NB4 (cell line): ENCODE data around the gene HDAC4.

ENCODE experiments used
- DNase-seq: peaks from one replicate; pipeline ENCODE4 v3.0.0; 2010; ENCODE audit warnings: low read depth
- H3K4me3 ChIP-seq: one replicate; pipeline ENCODE4 v1.5.1; 2011; ENCODE audit warnings: mild to moderate bottlenecking, low read depth, low read length, moderate library complexity
- MYC ChIP-seq: IDR thresholded peaks from 2 replicates; pipeline ENCODE4 v1.6.1; 2011; ENCODE audit warnings: low read depth, low read length
- POLR2A ChIP-seq: IDR thresholded peaks from 2 replicates; pipeline ENCODE4 v1.6.1; 2011; ENCODE audit warnings: mild to moderate bottlenecking; ENCODE audit not compliant: insufficient read length; ENCODE audit errors: extremely low read depth
- TF ChIP-seq, protein P1 (sequence below): IDR thresholded peaks from 2 replicates; pipeline ENCODE4 v1.6.1; 2011; ENCODE audit warnings: low read depth, low read length
- TF ChIP-seq, protein P2 (sequence below): IDR thresholded peaks from one replicate; pipeline ENCODE4 v1.5.1; 2012; ENCODE audit warnings: low read depth, low read length

HDAC4 gene

GRCh38 chr2:239182981-239183791 lies 217.6 kb downstream of the HDAC4 start:
- DNase-seq: no peak
- H3K4me3 ChIP-seq: no peak overlapping the region
- TF ChIP-seq, protein P1, sequence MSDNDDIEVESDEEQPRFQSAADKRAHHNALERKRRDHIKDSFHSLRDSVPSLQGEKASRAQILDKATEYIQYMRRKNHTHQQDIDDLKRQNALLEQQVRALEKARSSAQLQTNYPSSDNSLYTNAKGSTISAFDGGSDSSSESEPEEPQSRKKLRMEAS: no peak
- TF ChIP-seq MYC (no peak), POLR2A (no peak)
- TF ChIP-seq, protein P2, sequence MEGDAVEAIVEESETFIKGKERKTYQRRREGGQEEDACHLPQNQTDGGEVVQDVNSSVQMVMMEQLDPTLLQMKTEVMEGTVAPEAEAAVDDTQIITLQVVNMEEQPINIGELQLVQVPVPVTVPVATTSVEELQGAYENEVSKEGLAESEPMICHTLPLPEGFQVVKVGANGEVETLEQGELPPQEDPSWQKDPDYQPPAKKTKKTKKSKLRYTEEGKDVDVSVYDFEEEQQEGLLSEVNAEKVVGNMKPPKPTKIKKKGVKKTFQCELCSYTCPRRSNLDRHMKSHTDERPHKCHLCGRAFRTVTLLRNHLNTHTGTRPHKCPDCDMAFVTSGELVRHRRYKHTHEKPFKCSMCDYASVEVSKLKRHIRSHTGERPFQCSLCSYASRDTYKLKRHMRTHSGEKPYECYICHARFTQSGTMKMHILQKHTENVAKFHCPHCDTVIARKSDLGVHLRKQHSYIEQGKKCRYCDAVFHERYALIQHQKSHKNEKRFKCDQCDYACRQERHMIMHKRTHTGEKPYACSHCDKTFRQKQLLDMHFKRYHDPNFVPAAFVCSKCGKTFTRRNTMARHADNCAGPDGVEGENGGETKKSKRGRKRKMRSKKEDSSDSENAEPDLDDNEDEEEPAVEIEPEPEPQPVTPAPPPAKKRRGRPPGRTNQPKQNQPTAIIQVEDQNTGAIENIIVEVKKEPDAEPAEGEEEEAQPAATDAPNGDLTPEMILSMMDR: no peak

- no peak overlapping the region for H3K4me3 ChIP-seq
- no peak for DNase-seq
- TF ChIP-seq, protein P2: no peak
- TF ChIP-seq, protein P1: no peak
- TF ChIP-seq POLR2A (no peak), MYC (no peak)
These were observed 218.8 kb downstream of the HDAC4 start for GRCh38 chr2:239181903-239182581.

DNA sequence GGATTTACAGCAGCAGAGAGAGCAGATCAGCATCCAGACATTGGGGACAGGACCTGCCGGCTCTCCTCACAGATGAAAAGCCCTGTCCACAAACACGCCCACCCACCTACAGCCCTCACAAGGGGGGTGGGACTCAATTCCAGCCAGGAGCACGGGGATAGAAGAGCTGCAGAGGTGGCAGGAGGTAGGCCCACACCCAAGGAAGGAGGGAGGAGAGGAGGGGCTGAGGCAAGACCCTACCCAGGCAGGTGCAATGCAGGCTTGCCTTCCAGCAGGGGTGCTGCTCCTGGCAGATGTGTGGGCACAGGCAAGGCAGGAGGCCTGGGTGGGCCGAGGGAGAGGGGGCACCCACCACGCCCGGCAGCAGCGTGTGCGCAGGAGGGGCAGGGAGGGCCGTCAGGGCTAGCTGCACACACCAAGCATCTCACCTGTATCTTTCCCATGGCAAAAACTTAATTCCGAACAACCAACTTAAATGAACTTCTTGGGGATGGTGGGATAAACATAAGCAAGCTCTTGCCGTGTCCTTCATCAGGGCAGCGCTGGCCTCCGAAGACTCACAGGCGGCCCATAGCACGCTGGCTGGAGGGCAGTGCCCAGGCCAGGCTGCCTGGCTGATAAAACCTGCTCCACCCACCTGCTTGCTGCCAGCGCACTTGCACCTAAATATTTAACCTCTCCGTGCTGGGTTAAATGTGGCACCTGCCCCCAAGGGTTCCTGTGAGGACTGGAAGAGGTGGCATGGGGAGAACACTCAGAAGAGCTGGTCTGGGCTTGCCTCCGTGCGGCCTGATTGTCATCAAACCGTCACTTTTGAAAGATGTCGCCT lies 219.5 kb downstream of the HDAC4 start:
- TF ChIP-seq, protein P2: no peak
- TF ChIP-seq POLR2A (no peak), MYC (no peak)
- TF ChIP-seq, protein P1: no peak
- DNase-seq: no peak
- H3K4me3 ChIP-seq: no peak overlapping the region

GRCh38 chr2:239180526-239181073 lies 220.2 kb downstream of the HDAC4 start:
- TF ChIP-seq POLR2A (no peak), MYC (no peak)
- TF ChIP-seq, protein P1: no peak
- TF ChIP-seq, protein P2: no peak
- no peak for DNase-seq
- H3K4me3 ChIP-seq: no peak overlapping the region

DNA sequence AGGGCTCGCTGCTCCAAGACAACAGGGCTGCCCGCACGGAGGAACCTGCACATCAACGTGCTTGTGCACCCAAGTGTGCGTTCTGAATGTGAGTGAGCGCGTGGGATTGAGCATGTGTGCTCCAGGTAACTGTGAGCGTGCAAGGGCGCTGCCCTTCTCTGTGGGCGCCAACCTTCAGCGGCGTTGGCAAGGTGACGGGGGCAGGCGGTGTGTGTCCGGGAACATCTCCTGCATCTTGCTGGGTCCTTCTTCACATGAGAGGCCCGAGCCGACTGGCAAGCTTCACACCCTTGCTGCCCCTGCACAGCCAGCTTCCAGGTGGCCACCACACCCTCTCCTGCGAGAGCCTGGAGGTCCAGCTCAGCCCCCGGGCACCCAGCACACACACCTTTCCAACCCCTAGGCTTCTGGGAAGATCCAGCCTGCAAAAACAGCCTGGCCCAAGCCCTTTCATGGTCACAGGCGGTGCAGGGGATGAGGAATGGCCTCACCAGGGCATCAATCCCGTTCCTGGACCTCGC lies 220.9 kb downstream of the HDAC4 start:
- TF ChIP-seq, protein P1: no peak
- TF ChIP-seq, protein P2: no peak
- no peak for TF ChIP-seq MYC
- TF ChIP-seq POLR2A: no peak
- no peak for DNase-seq

More for the DNA sequence above, 220.9 kb downstream of the HDAC4 start:
- no peak overlapping the region for H3K4me3 ChIP-seq
